Activated CD8-positive, alpha-beta T cell treated with anti-CD3 and anti-CD28 coated beads for 36 hours (primary cell): ENCODE data around the gene RNF152. TPM values are rescaled to one million over a fixed set of nuclear protein-coding genes. Genes with fewer than 3 reads are reported as not detected.

Experiments
- ATAC-seq: fragments of 200-7000 bp; cut with Tn5 transposase; one replicate; pipeline ENCODE4 v1.10.0; 2021; ENCODE audit warnings: mild to moderate bottlenecking, moderate library complexity
- CTCF ChIA-PET: fragments of 350-600 bp; sonication (Branson Sonifier 250); formaldehyde crosslinking; loops from one replicate; lab custom pipeline; 2021; ENCODE audit warnings: antibody characterized with exemption; lab: Charles Lee
- POLR2A ChIA-PET: fragments of 350-600 bp; sonication (Branson Sonifier 250); formaldehyde crosslinking; loops from one replicate; lab custom pipeline; 2021; ENCODE audit warnings: antibody characterized with exemption; lab: Charles Lee
- DNase-seq: peaks from one replicate; pipeline ENCODE4 v3.0.0-alpha.2; 2020
- H3K27ac Mint-ChIP-seq: one replicate; pipeline ENCODE4 v1.8.0; 2021; ENCODE audit warnings: mild to moderate bottlenecking, mixed read lengths
- H3K27me3 Mint-ChIP-seq: one replicate; pipeline ENCODE4 v1.8.0; 2021; ENCODE audit warnings: mixed read lengths
- H3K36me3 Mint-ChIP-seq: one replicate; pipeline ENCODE4 v1.8.0; 2021; ENCODE audit warnings: low read depth, mixed read lengths
- H3K4me1 Mint-ChIP-seq: one replicate; pipeline ENCODE4 v1.8.0; 2021; ENCODE audit warnings: low read depth, mixed read lengths
- H3K4me3 Mint-ChIP-seq: one replicate; pipeline ENCODE4 v1.8.0; 2021; ENCODE audit warnings: mild to moderate bottlenecking, moderate library complexity, mixed read lengths
- H3K9me3 Mint-ChIP-seq: one replicate; pipeline ENCODE4 v1.8.0; 2021; ENCODE audit warnings: mixed read lengths
- intact Hi-C: fragments of 100-400 bp; cut with micrococcal nuclease; formaldehyde crosslinking; loops from one replicate; pipeline ENCODE4 v1.10.0; 2022
- total RNA-seq, 2 experiments: library from RNA; stranded (reverse); gene quantifications; one replicate each; pipeline ENCODE4 v1.2.3, GENCODE V29; 2021
- TF ChIP-seq, protein P1 (sequence below): fragments of 200-600 bp; IDR thresholded peaks from one replicate; pipeline ENCODE4 v1.8.0; 2022; ENCODE audit warnings: antibody characterized with exemption, mild to moderate bottlenecking

Gene RNF152
- total RNA-seq, 2 experiments from 2014 or later, result 0.16 to 0.18 TPM

DNA sequence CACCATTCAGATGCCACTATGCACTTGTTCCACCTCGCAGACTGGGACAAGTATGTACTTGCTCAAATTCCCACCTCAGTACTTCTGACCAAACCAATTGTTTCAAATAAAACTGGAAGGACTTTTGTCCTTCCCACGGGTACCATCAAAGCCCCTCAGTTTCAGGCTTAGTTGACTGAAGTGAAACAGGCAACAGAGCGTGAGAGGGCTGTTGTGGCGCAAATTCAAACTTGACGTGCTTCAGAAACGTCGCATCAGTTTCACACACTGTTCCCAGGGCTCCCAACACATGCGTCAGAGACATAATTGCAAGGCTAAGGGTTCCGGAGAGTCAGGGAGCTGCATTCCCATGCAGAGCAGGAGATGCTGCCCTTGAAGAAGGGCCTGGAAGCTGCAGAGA, 33.7 kb downstream of the RNF152 start:
- no peak for ATAC-seq
- Mint-ChIP-seq H3K4me3 (no peak overlapping the region), H3K36me3 (no peaks in the 10 kb centered on the region), H3K4me1 (no peaks in the 10 kb centered on the region), H3K27me3 (peaks cover 1% of the 10 kb centered on the region), H3K27ac (no peak overlapping the region), H3K9me3 (no peaks in the 10 kb centered on the region)
- intact Hi-C loops, result no loop called here
- TF ChIP-seq, protein P1, sequence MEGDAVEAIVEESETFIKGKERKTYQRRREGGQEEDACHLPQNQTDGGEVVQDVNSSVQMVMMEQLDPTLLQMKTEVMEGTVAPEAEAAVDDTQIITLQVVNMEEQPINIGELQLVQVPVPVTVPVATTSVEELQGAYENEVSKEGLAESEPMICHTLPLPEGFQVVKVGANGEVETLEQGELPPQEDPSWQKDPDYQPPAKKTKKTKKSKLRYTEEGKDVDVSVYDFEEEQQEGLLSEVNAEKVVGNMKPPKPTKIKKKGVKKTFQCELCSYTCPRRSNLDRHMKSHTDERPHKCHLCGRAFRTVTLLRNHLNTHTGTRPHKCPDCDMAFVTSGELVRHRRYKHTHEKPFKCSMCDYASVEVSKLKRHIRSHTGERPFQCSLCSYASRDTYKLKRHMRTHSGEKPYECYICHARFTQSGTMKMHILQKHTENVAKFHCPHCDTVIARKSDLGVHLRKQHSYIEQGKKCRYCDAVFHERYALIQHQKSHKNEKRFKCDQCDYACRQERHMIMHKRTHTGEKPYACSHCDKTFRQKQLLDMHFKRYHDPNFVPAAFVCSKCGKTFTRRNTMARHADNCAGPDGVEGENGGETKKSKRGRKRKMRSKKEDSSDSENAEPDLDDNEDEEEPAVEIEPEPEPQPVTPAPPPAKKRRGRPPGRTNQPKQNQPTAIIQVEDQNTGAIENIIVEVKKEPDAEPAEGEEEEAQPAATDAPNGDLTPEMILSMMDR, result no peak
- ChIA-PET POLR2A (no interaction called here), CTCF (no interaction called here)
- no peak for DNase-seq

DNA sequence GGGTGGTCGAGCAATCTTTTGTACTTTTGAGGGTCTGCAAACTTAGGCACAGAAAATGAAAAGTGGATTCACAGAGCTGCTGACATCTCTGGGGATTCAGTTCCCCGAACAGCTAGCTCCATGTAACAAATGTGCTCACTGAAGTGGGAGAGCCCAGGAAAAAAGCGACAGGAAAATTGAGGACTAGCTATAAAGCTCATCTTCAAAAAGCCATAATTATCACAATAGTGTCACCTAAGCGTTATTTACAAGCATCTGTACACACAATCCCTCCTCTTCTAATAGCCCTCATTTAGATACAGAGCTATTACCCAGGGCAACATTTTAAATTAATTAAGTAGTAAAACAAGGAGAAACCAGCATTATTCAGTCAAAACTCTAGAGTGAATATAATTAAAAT, 36.1 kb downstream of the RNF152 start:
- H3K4me1 Mint-ChIP-seq, result no peaks in the 10 kb centered on the region
- no peak for DNase-seq
- H3K4me3 Mint-ChIP-seq, result no peak overlapping the region
- TF ChIP-seq, protein P1, result no peak
- intact Hi-C loops, result no loop called here
- H3K27ac Mint-ChIP-seq, result no peak overlapping the region
- no peak for ATAC-seq
- no peaks in the 10 kb centered on the region for H3K36me3 Mint-ChIP-seq
- POLR2A ChIA-PET, result no interaction called here
- CTCF ChIA-PET, result no interaction called here
- peaks cover 1% of the 10 kb centered on the region for H3K27me3 Mint-ChIP-seq
- no peaks in the 10 kb centered on the region for H3K9me3 Mint-ChIP-seq

DNA sequence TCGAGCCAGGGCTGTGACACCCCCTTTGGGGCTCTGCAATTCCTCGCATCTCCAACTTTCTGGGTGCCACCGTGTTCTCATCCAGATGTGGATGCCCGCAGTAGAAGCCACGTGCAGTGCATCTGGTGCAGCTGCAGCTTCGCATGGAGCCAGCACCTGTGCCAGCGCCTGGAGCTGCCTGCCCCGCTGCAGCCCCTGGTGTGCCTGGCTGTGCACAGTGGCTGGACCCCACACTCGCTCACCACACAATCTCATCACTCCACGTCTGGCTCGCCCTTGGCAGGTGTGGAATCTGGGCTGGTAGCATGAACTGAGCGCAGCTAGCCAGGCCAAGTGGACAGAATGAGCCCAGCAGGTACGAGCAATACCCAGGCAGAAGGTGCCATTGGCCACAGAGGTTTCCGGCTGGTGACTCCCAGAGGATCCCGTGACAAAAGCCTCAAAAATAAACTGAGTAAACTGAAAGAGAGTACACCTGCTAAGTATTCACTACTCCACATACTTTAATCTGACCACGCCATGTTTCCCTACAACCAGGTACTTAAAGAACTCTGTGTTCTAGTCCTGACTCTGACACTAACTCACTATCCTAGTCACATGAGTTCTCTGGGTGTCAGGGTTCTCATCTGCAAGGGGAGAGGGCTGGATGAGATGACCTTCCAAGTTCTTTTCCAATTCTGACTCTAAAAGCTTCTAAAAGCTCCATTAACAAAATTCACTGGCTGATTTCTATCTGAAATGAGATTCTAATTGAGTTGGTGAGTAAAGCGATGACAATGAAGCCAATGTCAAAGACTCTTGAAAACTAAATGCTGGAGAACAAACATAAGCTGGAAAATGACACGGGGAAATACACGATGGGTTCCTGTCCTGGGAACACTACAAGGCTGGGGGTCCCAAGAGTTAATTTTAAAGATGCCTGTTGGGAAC, 37.1 kb downstream of the RNF152 start:
- no peak overlapping the region for H3K4me3 Mint-ChIP-seq
- intact Hi-C loops, result no loop called here
- CTCF ChIA-PET, result no interaction called here

DNA sequence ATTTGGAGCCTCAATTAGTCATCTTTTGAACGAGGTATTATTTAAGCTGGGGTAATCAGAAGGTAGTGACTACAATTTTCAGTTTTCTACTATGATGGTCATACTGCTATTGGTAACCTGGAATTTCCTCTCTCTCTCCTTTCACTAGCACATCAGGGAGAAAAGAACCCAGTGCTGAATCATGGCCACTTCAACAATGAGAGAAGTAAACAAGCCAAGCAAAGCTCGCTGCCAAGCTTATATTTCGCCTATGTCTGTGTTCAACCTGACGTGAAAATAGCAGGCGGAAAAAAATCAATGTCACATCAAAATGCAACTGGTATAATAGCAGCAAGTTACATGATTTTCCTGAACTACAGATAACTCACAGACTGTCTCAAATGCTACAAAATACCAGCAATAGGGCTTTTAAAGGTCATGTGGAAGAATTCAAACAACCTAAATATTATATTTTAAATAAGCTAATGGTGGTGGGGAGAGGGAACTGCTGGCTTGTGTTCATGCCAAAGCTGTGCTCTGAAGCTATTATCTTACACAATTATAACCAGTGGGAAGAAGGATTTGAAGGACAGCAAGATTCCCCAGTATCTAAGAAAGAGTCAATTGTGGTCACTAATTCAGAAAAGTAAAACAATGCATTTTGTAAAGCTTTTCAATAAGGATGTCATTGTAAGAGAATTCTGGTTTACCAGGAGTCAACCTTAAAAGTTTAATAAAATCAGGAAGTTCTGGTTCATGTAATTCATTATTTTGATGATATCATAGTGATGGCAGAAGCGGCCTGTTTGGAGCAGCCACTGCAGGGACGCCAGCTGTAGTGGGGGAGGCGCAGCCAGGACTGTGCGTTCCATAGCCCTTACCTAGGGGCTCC, 38.0 kb downstream of the RNF152 start:
- TF ChIP-seq, protein P1, result no peak
- CTCF ChIA-PET, result no interaction called here
- Mint-ChIP-seq H3K27me3 (peaks cover 1% of the 10 kb centered on the region), H3K4me1 (no peaks in the 10 kb centered on the region), H3K27ac (no peak overlapping the region), H3K9me3 (no peaks in the 10 kb centered on the region), H3K36me3 (no peaks in the 10 kb centered on the region), H3K4me3 (no peak overlapping the region)
- POLR2A ChIA-PET, result no interaction called here
- intact Hi-C loops, result no loop called here
- ATAC-seq (no peak), DNase-seq (no peak)

More for the DNA sequence above, 37.1 kb downstream of the RNF152 start:
- POLR2A ChIA-PET, result interaction anchor here (0.6 kb wide), 1 partner anchor 16 kb away, joined by 4 read pairs; no protein-coding TSS in a partner anchor
- Mint-ChIP-seq H3K9me3 (no peaks in the 10 kb centered on the region), H3K4me1 (no peaks in the 10 kb centered on the region), H3K36me3 (no peaks in the 10 kb centered on the region), H3K27ac (no peak overlapping the region), H3K27me3 (peaks cover 1% of the 10 kb centered on the region)
- TF ChIP-seq, protein P1, result no peak
- DNase-seq, result no peak
- no peak for ATAC-seq
